ENCODE measurements around the gene RPA1.

Gene RPA1

GRCh38 chr17:1829216-1829591 is 601 bp upstream of the RPA1 start (continued):
- no peak for TF ChIP-seq ZNF211 (tag by site-specific recombination; IDR thresholded peaks at IDR 0.05; ENCODE audit: low read depth)
- no peak for TF ChIP-seq SETDB1 (IDR thresholded peaks at IDR 0.05; ENCODE audit: insufficient read length, low read length)
- no peak for TF ChIP-seq ZNF549 (tag by site-specific recombination; IDR thresholded peaks at IDR 0.05)
- no peak for TF ChIP-seq ZNF19 (tag by site-specific recombination; IDR thresholded peaks at IDR 0.05; ENCODE audit: low read depth)
- no peak for TF ChIP-seq ZSCAN18 (tag by site-specific recombination; IDR thresholded peaks at IDR 0.05)
- TF ChIP-seq ZNF555 (tag by site-specific recombination; conservative IDR thresholded peaks at IDR 0.05): no peak
- no peak; the same call in 1 of the 2 replicates for TF ChIP-seq ZXDB (tag by site-specific recombination; IDR thresholded peaks at IDR 0.05)
- TF ChIP-seq ZNF350 (tag by site-specific recombination; IDR thresholded peaks at IDR 0.05): no peak
- no peak for TF ChIP-seq ZFHX2 (tag by site-specific recombination; conservative IDR thresholded peaks at IDR 0.05)
- TF ChIP-seq MZF1 (tag by site-specific recombination; IDR thresholded peaks at IDR 0.05; ENCODE audit: borderline replicate concordance): no peak
- no peak for TF ChIP-seq CTCF (tag by site-specific recombination; IDR thresholded peaks at IDR 0.05)
- no peak for TF ChIP-seq ZNF155 (tag by site-specific recombination; IDR thresholded peaks at IDR 0.05)
- no peak for TF ChIP-seq ZNF791 (tag by site-specific recombination; IDR thresholded peaks at IDR 0.05)
- no peak for TF ChIP-seq PRDM2 (tag by site-specific recombination; IDR thresholded peaks at IDR 0.05; ENCODE audit: borderline replicate concordance)
- TF ChIP-seq BCL11B (tag by site-specific recombination; IDR thresholded peaks at IDR 0.05; ENCODE audit: low read depth): no peak
- TF ChIP-seq ZNF664 (tag by site-specific recombination; IDR thresholded peaks at IDR 0.05): no peak
- no peak for TF ChIP-seq MYNN (tag by site-specific recombination; IDR thresholded peaks at IDR 0.05; ENCODE audit: borderline replicate concordance)
- TF ChIP-seq GLIS2 (tag by site-specific recombination; IDR thresholded peaks at IDR 0.05): peak; percentile 18; the same call in 1 of the 2 replicates
- 0 out of 2 replicates have a peak, but pooled peaks have one; percentile 22 for TF ChIP-seq ZNF843 (tag by site-specific recombination; IDR thresholded peaks at IDR 0.05)
- TF ChIP-seq YY1 (tag by site-specific recombination; IDR thresholded peaks at IDR 0.05): no peak

All from HEK293 (cell line).